B cell (primary cell): Measurements from ENCODE around the gene THEMIS.

Source experiments
- CTCF ChIP-seq: fragments of 200-600 bp; IDR thresholded peaks from one replicate; pipeline ENCODE4 v1.8.0; 2022; ENCODE audit warnings: antibody characterized with exemption, mild to moderate bottlenecking
- EZH2 ChIP-seq: IDR thresholded peaks from 2 replicates; pipeline ENCODE4 v1.6.1; 2012; ENCODE audit warnings: borderline replicate concordance, low read depth, mild to moderate bottlenecking, moderate library complexity, low read length; ENCODE audit not compliant: insufficient read depth, poor library complexity, severe bottlenecking

- TF ChIP-seq CTCF: no peak
- TF ChIP-seq EZH2: no peak
These were observed 182.2 kb downstream of the THEMIS start for GRCh38 chr6:127718694-127719093.
